Measurements from ENCODE around the gene CRTC2. TPM values are rescaled to one million over a fixed set of nuclear protein-coding genes. Genes with fewer than 3 reads are reported as not detected.
A peak's percentile ranks its signal among the peaks of the same experiment; 100 is the strongest.

Gene CRTC2
- total and polyA plus RNA-seq, 4 donors: 17.7 to 48.7 (median 42.6) TPM

DNA sequence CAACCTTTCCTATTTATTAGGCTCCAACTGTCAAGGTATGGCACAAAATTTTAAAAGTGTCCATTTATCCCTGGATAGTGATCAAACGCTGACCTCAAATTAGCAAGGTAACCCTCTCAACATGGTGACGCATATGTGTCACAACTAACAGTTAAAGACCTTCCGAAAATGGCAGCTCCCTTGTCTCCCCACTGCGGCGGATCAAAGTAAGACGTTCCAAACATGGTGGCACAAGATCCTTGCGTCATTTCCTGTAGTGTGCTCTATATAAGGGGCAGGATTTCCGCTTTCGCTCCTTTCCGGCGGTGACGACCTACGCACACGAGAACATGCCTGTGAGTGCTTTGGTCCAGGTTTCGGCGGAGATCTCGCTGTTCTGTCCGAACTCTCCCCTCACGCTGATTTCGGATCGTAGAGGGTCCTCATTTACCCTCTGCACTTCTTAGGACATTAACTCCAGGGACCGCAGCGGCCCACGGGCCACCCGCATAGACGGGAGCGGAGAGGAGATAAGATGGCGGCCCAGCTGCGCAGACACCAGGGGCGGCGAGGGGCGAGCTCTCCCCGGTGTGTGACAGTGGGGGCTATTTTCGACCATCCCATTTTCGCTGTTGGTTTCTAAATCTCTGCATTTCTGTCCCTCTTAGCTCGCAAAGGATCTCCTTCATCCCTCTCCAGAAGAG, 32.2 kb upstream of the CRTC2 start, which contains the start of gene RPS27:
Gene RPS27, plus strand, starts transcription at position 295 of the 683 bp plus-strand sequence. Its CDS starts 35 bp downstream, at position 330.
- DNase-seq (peak; percentile 95 to 99 (median 99)), ATAC-seq (ENCODE audit: insufficient read depth, low FRiP score) (peak; percentile 73)
- Histone ChIP-seq H3K4me3 (peak within 1 kb of the TSS; percentile 82), H3K9ac (ENCODE audit: insufficient read depth in 1 of 2, low read length in 2 of 2) (peak within 1 kb of the TSS; percentile 97), H3K27me3 (ENCODE audit: control insufficient read depth in 3 of 3, insufficient read depth in 3 of 3, low read length in 2 of 3) (no peaks in the 10 kb centered on the region), H3K27ac (ENCODE audit: low read depth in 1 of 2, low read length in 1 of 2) (peak within 1 kb of the TSS; percentile 96 to 99), H3K4me1 (ENCODE audit: control insufficient read depth in 5 of 5, insufficient read depth in 5 of 5, low read length in 5 of 5) (peaks cover 4 to 16% (median 6%) of the 10 kb centered on the region in 5 donors), H3K9me3 (ENCODE audit: control insufficient read depth in 4 of 4, insufficient read depth in 3 of 4, low read length in 3 of 4) (no peaks in the 10 kb centered on the region), H3K36me3 (ENCODE audit: control insufficient read depth in 4 of 4, insufficient read depth in 4 of 4, low read length in 4 of 4) (peaks cover 12 to 24% (median 17%) of the 10 kb centered on the region in 4 donors)
- WGBS, 2 donors: 0 to 1% methylated on average over 36 of the region's 36 CpGs
- TF ChIP-seq, protein P1, sequence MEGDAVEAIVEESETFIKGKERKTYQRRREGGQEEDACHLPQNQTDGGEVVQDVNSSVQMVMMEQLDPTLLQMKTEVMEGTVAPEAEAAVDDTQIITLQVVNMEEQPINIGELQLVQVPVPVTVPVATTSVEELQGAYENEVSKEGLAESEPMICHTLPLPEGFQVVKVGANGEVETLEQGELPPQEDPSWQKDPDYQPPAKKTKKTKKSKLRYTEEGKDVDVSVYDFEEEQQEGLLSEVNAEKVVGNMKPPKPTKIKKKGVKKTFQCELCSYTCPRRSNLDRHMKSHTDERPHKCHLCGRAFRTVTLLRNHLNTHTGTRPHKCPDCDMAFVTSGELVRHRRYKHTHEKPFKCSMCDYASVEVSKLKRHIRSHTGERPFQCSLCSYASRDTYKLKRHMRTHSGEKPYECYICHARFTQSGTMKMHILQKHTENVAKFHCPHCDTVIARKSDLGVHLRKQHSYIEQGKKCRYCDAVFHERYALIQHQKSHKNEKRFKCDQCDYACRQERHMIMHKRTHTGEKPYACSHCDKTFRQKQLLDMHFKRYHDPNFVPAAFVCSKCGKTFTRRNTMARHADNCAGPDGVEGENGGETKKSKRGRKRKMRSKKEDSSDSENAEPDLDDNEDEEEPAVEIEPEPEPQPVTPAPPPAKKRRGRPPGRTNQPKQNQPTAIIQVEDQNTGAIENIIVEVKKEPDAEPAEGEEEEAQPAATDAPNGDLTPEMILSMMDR (IDR thresholded peaks at IDR 0.05; ENCODE audit: control extremely low read depth, extremely low read depth): no peak

DNA sequence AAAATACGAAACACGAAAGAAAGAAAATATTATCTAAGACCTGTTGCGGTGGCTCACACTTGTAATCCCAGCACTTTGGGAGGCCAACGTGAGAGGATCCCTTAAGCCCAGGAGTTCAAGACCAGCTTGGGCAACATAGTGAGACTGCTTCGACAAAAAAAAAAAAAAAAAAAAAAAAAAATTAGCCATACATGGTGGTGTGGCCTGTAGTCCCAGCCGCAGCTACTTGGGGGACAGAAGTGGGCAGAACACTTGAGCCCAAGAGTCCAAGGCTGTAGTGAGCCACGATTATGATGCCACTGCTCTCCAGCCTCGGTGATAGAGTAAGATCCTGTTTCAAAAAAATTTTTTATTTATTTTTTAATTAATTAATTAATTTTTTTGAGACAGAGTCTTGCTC, 29.2 kb upstream of the CRTC2 start:
- Histone ChIP-seq H3K4me3 (no peak overlapping the region), H3K9me3 (ENCODE audit: control insufficient read depth in 4 of 4, insufficient read depth in 3 of 4, low read length in 3 of 4) (no peaks in the 10 kb centered on the region), H3K27ac (ENCODE audit: low read depth in 1 of 2, low read length in 1 of 2) (no peak overlapping the region), H3K4me1 (ENCODE audit: control insufficient read depth in 5 of 5, insufficient read depth in 5 of 5, low read length in 5 of 5) (peaks cover 5 to 36% (median 9%) of the 10 kb centered on the region in 5 donors), H3K27me3 (ENCODE audit: control insufficient read depth in 3 of 3, insufficient read depth in 3 of 3, low read length in 2 of 3) (no peaks in the 10 kb centered on the region), H3K9ac (ENCODE audit: insufficient read depth in 1 of 2, low read length in 2 of 2) (no peak overlapping the region), H3K36me3 (ENCODE audit: control insufficient read depth in 4 of 4, insufficient read depth in 4 of 4, low read length in 4 of 4) (peaks cover 2 to 15% (median 7%) of the 10 kb centered on the region in 4 donors)
- WGBS, 2 donors: 85 to 95% methylated on average over 8 of the region's 8 CpGs
- ATAC-seq (ENCODE audit: insufficient read depth, low FRiP score) (no peak), DNase-seq (no peak)
- TF ChIP-seq, protein P1 (IDR thresholded peaks at IDR 0.05; ENCODE audit: control extremely low read depth, extremely low read depth): no peak

DNA sequence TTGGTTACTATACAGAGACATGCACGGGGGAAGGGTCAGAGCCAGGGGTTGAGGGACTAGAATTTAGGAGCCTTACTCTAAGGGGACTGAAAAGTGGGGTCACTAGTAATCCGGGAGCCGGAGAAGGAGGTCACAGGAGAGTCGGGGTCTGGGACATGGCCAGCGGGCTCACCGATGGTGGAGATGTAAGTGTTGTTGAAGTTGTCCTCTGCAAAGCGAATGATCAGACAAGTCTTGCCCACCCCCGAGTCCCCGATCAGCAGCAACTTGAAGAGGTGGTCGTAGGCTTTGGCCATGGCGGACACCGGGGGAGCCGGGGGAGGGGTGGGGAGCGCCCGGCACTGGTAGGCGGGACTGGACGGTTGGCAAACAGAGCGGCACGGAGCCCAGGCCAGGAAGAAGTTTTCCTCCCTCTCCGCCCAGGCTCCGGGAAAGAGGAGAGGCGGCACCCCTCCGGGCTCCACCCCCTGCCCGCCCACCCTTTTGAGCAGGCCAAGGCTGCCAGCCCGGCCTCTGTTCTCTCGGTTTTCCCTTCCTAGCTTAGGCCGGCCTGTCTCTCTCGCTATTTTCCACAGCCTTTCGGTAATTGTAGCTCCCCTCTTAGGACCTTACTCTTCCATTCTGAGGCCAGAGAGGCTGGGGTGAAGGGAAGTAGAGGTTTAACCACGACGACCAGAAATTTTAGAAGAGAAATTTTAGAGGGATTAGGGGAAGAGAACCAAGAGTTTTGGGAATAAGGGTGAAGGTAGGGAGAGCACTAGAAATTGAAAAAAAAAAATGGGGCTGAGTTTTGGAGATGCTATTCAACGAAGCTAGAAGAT, 27.7 kb upstream of the CRTC2 start, which contains the start of gene RAB13:
Gene RAB13, minus strand, starts transcription at position 399 of the 821 bp plus-strand sequence. Its CDS starts 103 bp downstream, at position 296.
- peak; percentile 93 to 94 (median 93) for DNase-seq
- peak; percentile 61 for ATAC-seq (ENCODE audit: insufficient read depth, low FRiP score)
- Histone ChIP-seq H3K9ac (ENCODE audit: insufficient read depth in 1 of 2, low read length in 2 of 2) (peak within 1 kb of the TSS; percentile 59 to 94), H3K9me3 (ENCODE audit: control insufficient read depth in 4 of 4, insufficient read depth in 3 of 4, low read length in 3 of 4) (no peaks in the 10 kb centered on the region), H3K4me1 (ENCODE audit: control insufficient read depth in 5 of 5, insufficient read depth in 5 of 5, low read length in 5 of 5) (peaks cover 2 to 25% (median 5%) of the 10 kb centered on the region in 5 donors), H3K36me3 (ENCODE audit: control insufficient read depth in 4 of 4, insufficient read depth in 4 of 4, low read length in 4 of 4) (peaks cover 0 to 13% (median 6%) of the 10 kb centered on the region in 4 donors), H3K27me3 (ENCODE audit: control insufficient read depth in 3 of 3, insufficient read depth in 3 of 3, low read length in 2 of 3) (no peaks in the 10 kb centered on the region), H3K27ac (ENCODE audit: low read depth in 1 of 2, low read length in 1 of 2) (peak within 1 kb of the TSS; percentile 91 to 93), H3K4me3 (peak within 1 kb of the TSS; percentile 49)
- 2% methylated on average over 30 to 32 of the region's 32 CpGs for WGBS, 2 donors
- TF ChIP-seq, protein P1 (IDR thresholded peaks at IDR 0.05; ENCODE audit: control extremely low read depth, extremely low read depth): no peak

Measured in lung (tissue), 12 donors.